Mucosa of rectum (tissue), 2 donors: ENCODE results near the gene TPSAB1.

Experiments used
- H3K27ac ChIP-seq, 2 donors: one replicate each; pipeline ENCODE4 v1.7.0; 2013; ENCODE audit warnings: inconsistent platforms in 2 of 2, low read depth in 2 of 2, low read length in 2 of 2
- H3K27me3 ChIP-seq, 2 donors: one replicate each; pipeline ENCODE4 v1.7.0; 2013; ENCODE audit warnings: low read length in 2 of 2; ENCODE audit not compliant: control insufficient read depth in 2 of 2, insufficient read depth in 2 of 2
- H3K36me3 ChIP-seq, 2 donors: one replicate each; pipeline ENCODE4 v1.7.0; 2013; ENCODE audit warnings: low read length in 2 of 2; ENCODE audit not compliant: control insufficient read depth in 2 of 2, insufficient read depth in 2 of 2
- H3K4me1 ChIP-seq, 2 donors: one replicate each; pipeline ENCODE4 v1.7.0; 2013; ENCODE audit warnings: low read length in 2 of 2, mild to moderate bottlenecking in 1 of 2; ENCODE audit not compliant: control insufficient read depth in 2 of 2, insufficient read depth in 2 of 2
- H3K4me3 ChIP-seq, 2 donors: one replicate each; pipeline ENCODE4 v1.7.0; 2013; ENCODE audit warnings: low read length in 2 of 2
- H3K9ac ChIP-seq, 2 donors: one replicate each; pipeline ENCODE4 v1.7.0; 2013; ENCODE audit warnings: low read length in 2 of 2, low read depth in 1 of 2, mild to moderate bottlenecking in 1 of 2
- H3K9me3 ChIP-seq, 2 donors: one replicate each; pipeline ENCODE4 v1.7.0; 2013; ENCODE audit warnings: low read length in 2 of 2; ENCODE audit not compliant: control insufficient read depth in 2 of 2
- donor health status: healthy.
- donor health status: Normal muscosa, but diverticular disease.

TPSAB1 gene

DNA sequence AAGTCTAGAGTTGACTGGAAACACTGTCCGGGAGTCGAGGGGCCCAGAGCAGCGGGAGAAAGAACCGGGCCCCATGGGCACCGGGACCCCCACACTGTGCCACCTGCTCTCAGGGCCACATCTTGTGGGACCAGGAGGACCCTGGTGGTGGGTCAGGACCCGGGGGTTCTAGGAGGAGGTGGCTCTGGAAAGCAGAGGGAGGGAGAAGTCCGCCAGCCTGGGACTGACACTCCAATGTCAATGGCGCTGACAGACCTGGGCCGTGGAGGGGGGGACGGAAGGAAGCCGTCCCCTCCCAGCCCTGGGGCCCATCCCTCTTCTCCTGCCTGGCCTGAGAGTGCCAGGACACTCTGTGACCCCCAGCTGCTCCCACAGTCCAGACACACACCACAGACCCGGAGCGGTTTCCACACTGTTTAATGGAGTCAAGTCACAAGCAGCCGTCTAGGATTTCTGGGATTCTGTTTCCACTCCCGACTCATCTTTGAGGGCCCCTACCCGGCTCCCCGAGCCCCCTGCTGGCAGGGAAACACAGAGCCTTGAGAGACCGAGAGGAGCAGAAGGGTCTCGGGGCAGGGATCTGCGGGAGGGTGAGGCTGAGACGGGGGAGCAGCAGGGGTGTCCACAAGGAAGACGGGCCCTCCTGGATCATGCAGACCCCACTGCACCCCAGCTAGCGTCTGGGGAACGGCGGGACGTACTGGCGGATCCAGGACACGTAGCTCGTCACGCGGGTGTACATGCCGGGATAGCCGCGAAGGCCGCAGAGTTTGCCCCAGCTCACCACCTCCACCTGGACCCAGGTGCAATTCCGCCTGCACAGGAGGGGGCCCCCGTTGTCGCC, 45.4 kb downstream of the TPSAB1 start:
- no peak overlapping the region for H3K9ac ChIP-seq
- H3K27me3 ChIP-seq, result peaks cover 8 to 22% of the 10 kb centered on the region in 2 donors
- no peaks in the 10 kb centered on the region for H3K4me1 ChIP-seq

DNA sequence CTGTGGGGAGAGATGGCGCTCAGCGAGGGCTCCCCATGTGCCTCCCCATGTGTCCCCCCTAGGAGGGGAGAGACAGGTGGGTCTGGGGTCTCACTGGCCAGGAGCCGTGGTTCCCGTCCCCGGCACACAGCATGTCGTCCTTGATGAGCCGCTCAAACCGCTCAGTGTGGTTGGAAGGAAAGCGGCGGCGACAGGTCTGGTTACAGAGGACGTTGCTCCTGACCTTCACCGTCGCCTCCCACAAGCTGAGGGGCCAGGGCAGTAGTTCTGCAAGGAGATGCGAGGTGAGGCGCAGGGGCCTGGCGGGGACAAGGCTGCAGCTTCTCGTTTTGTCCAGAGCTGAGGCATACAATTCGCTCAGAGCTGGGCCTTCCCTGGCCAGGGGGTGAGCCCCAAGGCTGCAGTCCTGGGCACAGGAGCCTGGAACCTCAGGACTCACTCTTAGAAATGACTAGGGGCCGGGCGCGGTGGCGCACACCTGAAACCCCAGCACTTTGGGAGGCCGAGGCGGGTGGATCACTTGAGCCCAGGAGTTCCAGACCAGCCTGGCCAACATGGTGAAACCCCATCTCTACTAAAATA, 46.1 kb downstream of the TPSAB1 start:
- H3K27ac ChIP-seq, result no peak overlapping the region
- H3K36me3 ChIP-seq, result no peaks in the 10 kb centered on the region
- no peaks in the 10 kb centered on the region for H3K9me3 ChIP-seq
- peaks cover 8 to 22% of the 10 kb centered on the region in 2 donors for H3K27me3 ChIP-seq
- H3K4me1 ChIP-seq, result peaks cover 0 to 3% of the 10 kb centered on the region in 2 donors
- no peak overlapping the region for H3K4me3 ChIP-seq
- H3K9ac ChIP-seq, result no peak overlapping the region

More for the DNA sequence above, 45.4 kb downstream of the TPSAB1 start:
- Histone ChIP-seq H3K9me3 (no peaks in the 10 kb centered on the region), H3K27ac (no peak overlapping the region), H3K36me3 (no peaks in the 10 kb centered on the region), H3K4me3 (no peak overlapping the region)

DNA sequence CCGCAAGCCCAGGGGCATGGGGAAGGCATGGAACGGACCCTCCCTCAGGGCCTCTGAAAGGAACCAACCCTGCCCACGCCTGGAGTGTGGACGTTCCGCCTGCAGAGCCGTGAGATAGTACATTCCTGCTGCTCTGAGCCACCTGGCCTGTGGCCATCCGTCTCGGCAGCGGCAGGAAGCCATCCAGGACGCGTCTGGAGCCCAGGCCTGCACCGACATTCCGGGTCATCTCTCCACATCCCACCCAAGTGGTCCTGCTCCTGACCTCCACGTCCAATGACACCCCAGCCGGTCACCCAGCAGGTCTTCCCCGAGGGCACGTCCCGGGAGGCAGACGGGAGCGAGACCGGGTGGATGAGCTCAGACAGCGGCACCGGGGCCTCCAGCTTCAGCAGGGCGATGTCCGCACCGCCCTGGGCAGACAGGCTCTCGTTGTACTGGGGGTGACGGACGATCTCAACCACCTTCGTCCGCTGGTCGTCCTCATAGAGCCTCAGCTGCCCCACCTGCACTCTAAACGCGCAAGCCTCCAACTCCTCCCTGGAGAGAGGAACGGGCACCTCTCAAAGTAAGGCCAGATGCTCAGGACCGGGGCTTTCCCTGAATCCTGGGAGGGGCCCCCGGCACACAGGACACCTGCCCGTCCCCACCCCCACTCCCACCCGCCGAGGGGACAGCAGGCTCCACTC, 47.6 kb downstream of the TPSAB1 start:
- Histone ChIP-seq H3K27me3 (peaks cover 8 to 22% of the 10 kb centered on the region in 2 donors), H3K4me1 (peaks cover 0 to 3% of the 10 kb centered on the region in 2 donors), H3K27ac (no peak overlapping the region), H3K4me3 (no peak overlapping the region), H3K9ac (no peak overlapping the region), H3K36me3 (no peaks in the 10 kb centered on the region), H3K9me3 (no peaks in the 10 kb centered on the region)

DNA sequence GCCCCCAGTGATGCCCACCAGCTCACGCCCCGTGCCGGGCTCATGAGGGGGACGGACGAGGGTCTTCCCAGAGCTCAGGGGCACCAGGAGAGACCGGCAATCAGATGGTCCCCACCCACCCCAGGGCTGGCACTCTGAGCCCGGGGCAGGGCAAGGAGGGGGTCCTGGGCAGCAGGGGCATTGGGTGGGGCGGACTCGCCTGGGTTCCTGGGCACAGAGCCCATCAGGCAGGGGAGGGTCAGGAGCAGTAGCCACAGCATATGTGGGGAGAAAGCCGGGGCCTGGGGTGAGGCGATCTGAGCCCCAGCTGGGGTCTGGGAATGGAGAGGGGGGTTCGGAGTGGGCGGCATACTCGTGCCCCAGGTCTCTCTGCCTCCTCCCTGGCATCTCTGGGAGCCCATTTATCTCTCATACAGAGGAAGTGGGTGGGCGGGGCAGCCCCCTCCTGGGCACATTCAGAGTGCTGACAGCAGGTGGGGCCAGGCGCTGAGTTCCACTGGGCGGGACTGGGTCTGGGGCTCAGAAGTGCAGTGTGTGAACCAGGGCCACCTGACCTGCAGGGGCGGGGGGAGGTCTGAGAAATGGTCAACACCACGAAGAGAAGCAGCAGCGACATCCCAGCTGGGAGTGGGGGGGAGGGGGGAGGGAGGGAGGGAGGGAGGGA, 48.4 kb downstream of the TPSAB1 start:
- Histone ChIP-seq H3K9me3 (no peaks in the 10 kb centered on the region), H3K9ac (no peak overlapping the region), H3K4me3 (no peak overlapping the region), H3K27me3 (peaks cover 8 to 22% of the 10 kb centered on the region in 2 donors), H3K4me1 (peaks cover 0 to 3% of the 10 kb centered on the region in 2 donors), H3K36me3 (no peaks in the 10 kb centered on the region), H3K27ac (no peak overlapping the region)

DNA sequence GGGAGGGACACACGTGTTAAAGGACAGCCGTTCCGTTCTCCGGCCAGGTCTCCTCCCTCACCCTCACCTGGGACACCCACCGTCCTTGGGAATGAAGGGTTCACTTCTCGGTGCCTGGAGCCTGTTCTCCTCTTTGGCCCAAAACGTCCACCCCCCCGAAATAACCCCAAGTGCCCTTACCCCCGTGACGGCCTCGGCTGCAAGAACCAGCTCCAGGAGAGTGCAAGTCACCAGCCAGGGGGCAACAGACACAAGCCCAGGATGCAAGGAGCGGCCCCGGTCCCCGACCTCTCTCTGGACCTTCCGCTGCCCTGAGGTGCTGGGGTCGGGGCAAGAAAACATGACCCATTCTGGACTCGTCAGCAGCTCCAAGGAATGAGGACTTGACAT, 49.0 kb downstream of the TPSAB1 start:
- H3K36me3 ChIP-seq, result no peaks in the 10 kb centered on the region
- peaks cover 0 to 3% of the 10 kb centered on the region in 2 donors for H3K4me1 ChIP-seq
- H3K27ac ChIP-seq, result no peak overlapping the region
- H3K27me3 ChIP-seq, result peaks cover 8 to 22% of the 10 kb centered on the region in 2 donors
- H3K9ac ChIP-seq, result no peak overlapping the region
- no peaks in the 10 kb centered on the region for H3K9me3 ChIP-seq
- H3K4me3 ChIP-seq, result no peak overlapping the region

DNA sequence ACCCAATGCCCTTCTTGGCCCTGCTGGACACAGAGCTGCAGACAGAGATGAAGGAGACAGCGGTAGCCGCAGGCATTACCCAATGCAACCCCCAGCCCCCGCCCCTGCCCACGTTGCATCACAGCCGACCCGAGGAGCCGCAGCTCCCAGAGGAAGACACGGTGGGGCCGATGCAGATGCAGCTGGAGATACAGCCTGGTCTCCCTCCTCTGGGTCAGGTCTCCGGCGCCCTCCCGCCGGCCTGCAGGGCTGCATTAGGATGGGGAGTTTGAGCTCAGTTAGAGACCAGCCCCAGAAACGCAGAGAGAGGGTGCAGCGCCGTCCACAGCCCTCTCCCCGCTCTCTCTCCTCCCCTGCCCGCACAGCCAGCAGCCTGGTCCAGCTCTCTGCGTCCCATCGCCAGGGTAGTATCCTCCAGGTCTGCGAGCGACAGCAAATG, 49.6 kb downstream of the TPSAB1 start:
- Histone ChIP-seq H3K4me3 (no peak overlapping the region), H3K27me3 (peaks cover 8 to 22% of the 10 kb centered on the region in 2 donors), H3K9ac (no peak overlapping the region), H3K9me3 (no peaks in the 10 kb centered on the region), H3K27ac (no peak overlapping the region), H3K36me3 (no peaks in the 10 kb centered on the region), H3K4me1 (peaks cover 0 to 3% of the 10 kb centered on the region in 2 donors)

DNA sequence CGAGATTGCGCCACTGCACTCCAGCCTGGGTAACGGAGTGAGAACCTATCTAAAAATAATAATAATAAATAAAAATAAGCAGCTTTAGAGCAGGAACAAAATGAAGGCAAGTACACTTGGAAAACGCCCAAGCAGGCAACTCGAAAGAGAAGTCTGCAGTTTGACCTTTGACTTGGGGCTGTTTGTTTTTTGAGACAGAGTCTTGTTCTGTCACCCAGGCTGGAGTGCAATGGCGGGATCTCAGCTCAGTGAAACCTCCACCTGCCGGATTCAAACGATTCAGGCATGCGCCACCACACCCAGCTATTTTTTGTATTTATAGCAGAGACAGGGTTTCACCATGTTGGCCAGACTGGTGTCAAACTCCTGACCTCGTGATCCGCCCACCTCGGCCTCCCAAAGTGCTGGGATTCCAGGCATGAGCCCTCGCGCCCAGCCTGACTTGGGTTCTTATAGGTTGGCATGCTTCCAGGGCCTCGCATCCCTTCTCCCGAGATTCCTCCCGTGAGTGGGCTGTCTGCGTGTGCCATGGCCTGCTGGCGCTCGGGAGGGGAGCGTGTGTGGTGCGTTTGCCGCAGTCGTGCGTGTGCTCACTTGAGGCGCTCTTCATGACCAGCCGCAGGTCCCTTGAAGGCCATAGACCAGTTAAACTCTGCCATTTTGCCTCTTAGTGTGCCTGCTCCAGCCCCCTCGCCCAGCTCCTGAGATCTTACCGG, 50.5 kb downstream of the TPSAB1 start:
- Histone ChIP-seq H3K4me3 (no peak overlapping the region), H3K36me3 (no peaks in the 10 kb centered on the region), H3K9me3 (no peaks in the 10 kb centered on the region), H3K4me1 (peaks cover 0 to 3% of the 10 kb centered on the region in 2 donors), H3K27me3 (peaks cover 8 to 18% of the 10 kb centered on the region in 2 donors), H3K27ac (no peak overlapping the region), H3K9ac (no peak overlapping the region)

DNA sequence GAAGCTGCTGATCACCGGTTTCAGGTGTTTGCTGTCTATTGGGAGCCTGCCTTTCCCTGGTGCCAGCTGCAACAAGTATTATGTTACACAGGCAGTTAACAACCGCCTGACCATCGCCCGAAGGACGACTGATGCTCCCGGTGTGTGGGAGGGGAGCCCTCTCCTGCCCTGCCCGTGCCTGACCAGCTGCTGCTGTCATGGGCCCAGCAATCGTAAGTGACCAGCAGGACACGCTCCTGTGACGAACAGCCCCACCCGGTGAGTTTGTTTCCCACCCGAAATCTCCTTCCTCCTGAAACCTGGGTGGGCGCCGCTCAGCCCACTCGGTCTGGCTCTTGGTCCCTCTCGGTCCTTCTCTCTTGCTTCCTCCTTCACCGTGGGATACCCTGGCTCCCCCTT, 51.1 kb downstream of the TPSAB1 start:
- Histone ChIP-seq H3K27me3 (peaks cover 8 to 15% of the 10 kb centered on the region in 2 donors), H3K4me3 (no peak overlapping the region), H3K27ac (no peak overlapping the region), H3K4me1 (peaks cover 0 to 3% of the 10 kb centered on the region in 2 donors), H3K9me3 (no peaks in the 10 kb centered on the region), H3K9ac (no peak overlapping the region), H3K36me3 (no peaks in the 10 kb centered on the region)
